Osteocyte (in vitro differentiated cells): ENCODE results near the gene MSN. TPM values are rescaled to one million over a fixed set of nuclear protein-coding genes. Genes with fewer than 3 reads are reported as not detected.

Source experiments
- DNase-seq: peaks from one replicate; pipeline ENCODE4 v3.0.0; 2021; ENCODE audit warnings: mixed read lengths; ENCODE audit not compliant: unreplicated experiment; ENCODE audit errors: extremely low spot score
- H3K27ac Mint-ChIP-seq: one replicate; pipeline ENCODE4 v1.8.0; 2021; ENCODE audit warnings: mild to moderate bottlenecking, mixed read lengths; ENCODE audit not compliant: unreplicated experiment
- H3K27me3 Mint-ChIP-seq: one replicate; pipeline ENCODE4 v1.8.0; 2021; ENCODE audit warnings: mixed read lengths; ENCODE audit not compliant: unreplicated experiment
- H3K36me3 Mint-ChIP-seq: one replicate; pipeline ENCODE4 v1.8.0; 2021; ENCODE audit warnings: mixed read lengths; ENCODE audit not compliant: unreplicated experiment
- H3K4me1 Mint-ChIP-seq: one replicate; pipeline ENCODE4 v1.8.0; 2021; ENCODE audit warnings: mixed read lengths; ENCODE audit not compliant: unreplicated experiment
- H3K4me3 Mint-ChIP-seq: one replicate; pipeline ENCODE4 v1.8.0; 2021; ENCODE audit warnings: mild to moderate bottlenecking, moderate library complexity, mixed read lengths; ENCODE audit not compliant: unreplicated experiment
- H3K9me3 Mint-ChIP-seq: one replicate; pipeline ENCODE4 v1.8.0; 2021; ENCODE audit warnings: mixed read lengths; ENCODE audit not compliant: unreplicated experiment
- CTCF ChIP-seq: fragments of 200-600 bp; sonication (generic); IDR thresholded peaks from 2 replicates; pipeline ENCODE4 v1.5.0; 2021; ENCODE audit warnings: antibody characterized with exemption, mild to moderate bottlenecking, moderate library complexity
- total RNA-seq: library from RNA; stranded (reverse); gene quantifications from 2 replicates; pipeline ENCODE4 v1.2.1, GENCODE V29; 2021

Gene MSN
- total RNA-seq, 1 donor from 2014 or later: 236 TPM

GRCh38 chrX:65657659-65658058 lies 9.8 kb upstream of the MSN start:
- no peak for DNase-seq
- Mint-ChIP-seq H3K27me3 (no peaks in the 10 kb centered on the region), H3K36me3 (no peaks in the 10 kb centered on the region), H3K9me3 (peaks cover 9% of the 10 kb centered on the region), H3K4me1 (peaks cover 5% of the 10 kb centered on the region), H3K4me3 (no peak overlapping the region), H3K27ac (no peak overlapping the region)
- no peak for TF ChIP-seq CTCF

GRCh38 chrX:65658229-65658628 lies 9.2 kb upstream of the MSN start:
- peaks cover 5% of the 10 kb centered on the region for H3K4me1 Mint-ChIP-seq
- H3K9me3 Mint-ChIP-seq: peaks cover 10% of the 10 kb centered on the region
- H3K27ac Mint-ChIP-seq: no peak overlapping the region
- no peak for TF ChIP-seq CTCF
- no peak for DNase-seq
- no peaks in the 10 kb centered on the region for H3K27me3 Mint-ChIP-seq
- H3K36me3 Mint-ChIP-seq: no peaks in the 10 kb centered on the region
- no peak overlapping the region for H3K4me3 Mint-ChIP-seq

- peak overlapping the region; percentile 64 for H3K4me3 Mint-ChIP-seq
- no peak for DNase-seq
- no peaks in the 10 kb centered on the region for H3K36me3 Mint-ChIP-seq
- peak overlapping the region; percentile 72 for H3K27ac Mint-ChIP-seq
- H3K27me3 Mint-ChIP-seq: no peaks in the 10 kb centered on the region
- H3K4me1 Mint-ChIP-seq: peaks cover 28% of the 10 kb centered on the region
- TF ChIP-seq CTCF: no peak
- peaks cover 10% of the 10 kb centered on the region for H3K9me3 Mint-ChIP-seq
Observed at GRCh38 chrX:65667157-65667502, 324 bp upstream of the MSN start.

GRCh38 chrX:65668377-65669310 lies 1.2 kb downstream of the MSN start:
- Mint-ChIP-seq H3K4me3 (peak overlapping the region; percentile 91), H3K36me3 (no peaks in the 10 kb centered on the region), H3K4me1 (peaks cover 36% of the 10 kb centered on the region), H3K27me3 (no peaks in the 10 kb centered on the region), H3K27ac (peak overlapping the region; percentile 97), H3K9me3 (peaks cover 4% of the 10 kb centered on the region)
- no peak for DNase-seq
- no peak for TF ChIP-seq CTCF

- peaks cover 4% of the 10 kb centered on the region for H3K9me3 Mint-ChIP-seq
- peak overlapping the region; percentile 62 for H3K27ac Mint-ChIP-seq
- H3K4me1 Mint-ChIP-seq: peaks cover 48% of the 10 kb centered on the region
- H3K4me3 Mint-ChIP-seq: peak overlapping the region; percentile 14
- no peaks in the 10 kb centered on the region for H3K27me3 Mint-ChIP-seq
- H3K36me3 Mint-ChIP-seq: no peaks in the 10 kb centered on the region
- no peak for DNase-seq
- TF ChIP-seq CTCF: no peak
Observed at GRCh38 chrX:65671286-65671685, 3.8 kb downstream of the MSN start.
